GM21529 (cell line): ENCODE measurements around the gene RAB44.
"Not testable (repeated sequence)": the region's sequence is repeated elsewhere in the genome, so short reads cannot be mapped to it uniquely, and the experiment has no call there.

Source experiments
- ATAC-seq: cut with Tn5 transposase; IDR thresholded peaks from one replicate; pipeline ENCODE4 v1.9.1; 2021; ENCODE audit not compliant: unreplicated experiment

RAB44 gene

DNA sequence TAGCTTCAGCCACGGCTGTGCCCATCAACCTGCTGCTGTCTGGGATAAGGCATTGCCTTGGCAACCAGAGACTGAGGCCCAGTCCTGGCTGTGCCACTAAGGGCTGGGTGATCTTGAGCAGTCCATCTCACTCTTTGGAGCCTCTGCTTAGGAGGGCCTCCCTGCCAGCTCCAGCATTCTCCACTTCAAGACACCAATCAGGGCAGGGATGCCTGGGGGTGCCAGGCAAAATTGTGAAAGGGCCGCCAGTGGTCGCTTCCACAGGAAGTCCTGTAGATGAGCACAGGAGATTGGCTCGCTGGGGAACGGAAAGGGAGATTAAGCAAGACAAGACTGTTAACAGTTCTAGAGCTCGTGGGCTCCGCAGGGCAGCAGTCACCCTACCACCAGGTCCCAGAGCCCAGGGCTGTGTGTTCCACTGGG lies at the start of gene RAB44:
Gene RAB44 (plus strand): TSS at position 346 of the 423 bp plus-strand sequence. CDS start 6,410 bp downstream, outside the sequence.
- ATAC-seq, result no peak

DNA sequence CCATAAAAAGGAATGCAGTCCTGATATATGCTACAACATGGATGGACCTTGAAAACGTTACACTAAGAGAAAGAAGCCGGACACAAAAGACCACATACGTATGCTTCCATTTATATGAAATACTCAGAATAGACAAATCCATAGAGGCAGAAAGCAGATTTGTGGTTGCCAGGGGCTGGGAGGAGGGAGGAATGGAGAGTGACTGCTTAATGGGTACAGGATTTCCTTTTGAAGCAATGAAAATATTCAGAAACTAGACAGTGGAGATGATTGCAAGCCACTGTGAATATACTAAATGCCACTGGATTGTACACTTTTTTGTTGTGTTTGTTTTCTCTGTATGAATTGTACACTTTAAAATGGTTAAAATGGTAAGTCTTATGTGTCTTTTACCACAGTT lies 48.5 kb upstream of the RAB44 start:
- ATAC-seq, result no peak

DNA sequence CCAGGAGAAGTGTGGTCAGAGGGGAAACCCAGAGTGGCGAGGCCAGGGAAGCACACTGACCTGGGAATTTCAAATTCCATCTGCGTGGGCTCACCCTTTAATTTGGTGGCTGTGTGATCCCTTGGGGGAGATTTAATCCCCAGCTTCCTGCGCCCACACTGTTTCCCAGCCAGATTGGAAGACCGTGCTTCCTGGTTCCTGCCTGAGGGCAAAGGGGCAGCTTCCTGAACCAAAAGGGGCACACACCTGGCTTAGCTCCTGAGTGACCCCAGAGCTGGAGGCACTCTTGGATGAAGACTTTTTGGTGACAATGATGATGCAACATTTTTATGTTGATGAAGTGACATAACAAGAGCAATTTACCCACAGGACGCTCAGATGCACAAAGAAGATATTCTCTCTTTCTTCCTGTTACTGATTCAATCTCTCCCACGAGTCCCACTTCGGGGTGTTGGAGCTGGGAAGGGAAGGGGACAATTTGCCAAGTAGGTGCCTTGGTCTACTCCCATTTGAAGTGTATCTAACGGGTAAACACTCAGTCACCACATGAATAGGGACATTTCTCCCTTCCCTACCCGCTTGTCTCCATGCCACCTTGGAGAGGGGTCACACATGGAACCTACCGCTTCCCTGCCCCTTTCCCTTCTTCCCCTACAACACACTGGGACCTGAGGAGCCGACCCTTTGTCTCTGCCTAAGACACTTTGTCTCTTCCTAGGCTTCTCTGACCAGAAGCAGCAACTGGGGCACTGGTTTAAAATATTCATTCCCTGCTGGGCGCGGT lies 47.7 kb upstream of the RAB44 start:
- no peak for ATAC-seq

- peak; percentile 72 for ATAC-seq
These were observed 46.7 kb upstream of the RAB44 start for GRCh38 chr6:36650848-36651478.

DNA sequence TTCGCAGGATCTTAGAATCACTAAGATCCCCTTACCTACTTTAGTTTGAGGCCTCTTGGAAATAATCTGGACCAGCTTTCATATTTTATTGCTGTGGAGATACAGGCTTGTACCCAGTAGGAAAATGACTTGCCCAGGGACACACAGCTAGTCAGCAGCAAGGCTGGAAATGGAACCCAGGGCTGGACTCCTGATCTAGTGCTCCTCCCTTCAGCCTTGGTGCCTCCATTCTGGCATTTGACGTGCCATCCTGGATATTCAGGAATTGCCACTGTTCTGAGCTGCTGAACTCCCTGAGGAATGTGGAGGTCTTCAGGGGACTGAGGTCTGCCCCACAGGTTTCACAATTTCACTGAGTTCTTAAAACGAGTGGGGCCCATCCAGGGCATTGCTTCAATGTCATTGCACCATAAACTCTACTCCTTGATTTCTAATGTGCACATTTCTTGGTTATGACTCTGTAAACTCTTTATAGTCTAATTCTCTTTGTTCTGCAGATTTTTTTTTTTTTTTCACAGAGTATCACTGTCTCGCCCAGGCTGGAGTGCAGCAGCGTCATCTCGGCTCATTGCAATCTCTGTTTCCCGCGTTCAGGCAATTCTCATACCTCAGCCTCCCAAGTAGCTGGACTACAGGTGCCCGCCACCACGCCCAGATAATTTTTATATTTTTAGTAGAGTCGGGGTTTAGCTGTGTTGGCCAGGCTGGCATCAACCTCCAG lies 45.8 kb upstream of the RAB44 start:
- ATAC-seq, result no peak

DNA sequence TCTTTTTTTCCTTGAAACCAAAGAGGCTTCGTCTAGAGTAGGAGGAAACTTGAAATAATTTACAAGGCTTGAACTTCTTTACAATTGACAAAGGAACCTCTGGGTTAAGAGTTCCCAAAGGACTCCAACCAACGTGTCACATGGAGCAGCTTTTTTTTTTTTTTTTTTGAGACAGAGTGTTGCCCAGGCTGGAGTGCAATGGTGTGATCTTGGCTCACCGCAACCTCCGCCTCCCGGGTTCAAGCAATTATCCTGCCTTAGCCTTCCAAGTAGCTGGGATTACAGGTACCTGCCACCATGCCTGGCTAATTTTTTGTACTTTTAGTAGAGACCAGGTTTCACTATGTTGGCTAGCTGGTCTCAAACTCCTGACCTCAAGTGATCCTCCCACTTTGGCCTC lies 43.2 kb upstream of the RAB44 start:
- not testable (repeated sequence) for ATAC-seq

- ATAC-seq, result no peak
These were observed 42.4 kb upstream of the RAB44 start for GRCh38 chr6:36655085-36655724.

DNA sequence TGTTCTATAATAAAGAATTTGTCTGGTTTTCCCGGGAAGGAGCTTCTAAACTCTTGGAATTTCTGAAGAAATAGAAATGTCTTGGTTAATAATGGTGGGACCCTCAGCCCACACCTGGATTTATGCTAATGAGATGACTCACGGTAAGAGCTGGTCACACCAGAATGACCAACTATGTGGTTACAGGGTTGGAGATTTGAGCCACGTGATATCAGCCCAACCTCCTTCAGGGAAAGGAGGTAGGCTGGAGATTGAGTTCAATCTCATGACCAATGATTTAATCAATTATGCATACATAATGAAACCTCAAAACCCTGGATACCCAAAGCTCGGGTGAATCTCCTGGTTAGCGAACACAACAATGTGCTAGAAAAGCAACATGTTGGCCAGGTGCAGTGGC lies 41.2 kb upstream of the RAB44 start:
- no peak for ATAC-seq

DNA sequence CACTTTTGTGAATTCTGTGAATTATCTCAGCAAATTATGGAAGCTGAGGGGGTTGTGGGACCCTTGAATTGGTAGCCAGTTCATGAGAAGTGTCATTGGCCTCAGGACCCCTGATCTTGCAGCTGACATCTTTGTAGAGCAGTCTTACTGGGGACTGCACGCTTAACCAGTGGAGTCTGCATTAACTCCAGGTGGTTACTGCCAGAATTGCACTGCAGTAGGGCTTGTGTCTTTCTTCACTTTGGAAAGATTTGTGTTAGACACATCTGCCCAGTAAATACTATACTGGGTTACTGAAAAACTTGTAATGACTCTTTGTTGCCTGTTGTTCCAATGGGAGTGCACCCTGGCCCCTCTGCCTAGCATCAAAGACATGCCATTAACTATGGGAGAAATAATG lies 40.4 kb upstream of the RAB44 start:
- ATAC-seq, result no peak

DNA sequence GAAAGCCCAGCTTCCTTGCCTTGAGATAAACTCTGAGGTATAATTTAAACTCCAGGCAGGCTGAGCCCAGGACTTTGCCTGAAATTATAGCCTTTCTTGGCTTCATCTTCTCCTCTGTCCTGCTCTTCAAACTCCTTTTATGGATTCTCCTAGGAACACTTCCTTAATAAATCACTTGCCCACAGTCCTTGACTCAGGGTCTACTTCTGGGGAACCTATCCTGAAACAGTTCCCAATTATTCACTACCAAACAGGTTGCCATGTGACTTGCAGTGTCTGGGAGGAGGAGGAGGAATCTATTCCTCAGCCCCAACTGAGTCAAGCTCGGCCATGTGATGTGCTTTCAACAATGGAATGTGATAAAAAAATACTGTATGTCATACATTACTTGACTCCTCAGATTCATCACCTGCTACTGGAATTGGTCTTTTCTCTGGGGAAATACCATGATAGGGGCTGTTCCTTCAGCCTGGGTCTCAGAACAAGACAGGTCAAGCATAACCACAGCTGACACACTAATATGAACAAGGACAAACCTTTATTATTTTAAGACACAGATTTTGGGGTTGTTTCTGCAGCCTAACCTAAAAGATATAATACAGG lies 39.6 kb upstream of the RAB44 start:
- no peak for ATAC-seq

- ATAC-seq, result no peak
These were observed 38.4 kb upstream of the RAB44 start for GRCh38 chr6:36659271-36659670.

- no peak for ATAC-seq
These were observed 36.7 kb upstream of the RAB44 start for GRCh38 chr6:36660771-36661471.

DNA sequence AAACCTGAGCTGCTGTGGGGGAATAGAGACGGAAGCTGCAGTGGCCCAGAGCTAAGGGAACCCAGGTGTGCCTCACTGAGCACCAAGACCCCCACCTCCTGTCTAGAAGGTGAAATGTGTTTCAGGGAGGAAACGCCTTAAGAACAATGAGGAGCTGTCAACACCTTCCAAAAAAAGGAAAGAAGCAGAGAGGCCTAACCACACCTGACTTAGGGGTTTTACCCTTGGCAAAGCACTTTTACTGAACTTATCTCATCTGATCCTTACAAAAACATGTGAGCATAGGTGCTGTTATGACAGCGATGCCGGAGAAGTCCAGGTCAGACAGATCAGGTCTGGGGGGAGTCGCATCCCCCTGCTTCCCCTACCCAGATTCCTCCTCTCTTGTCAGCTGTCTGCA lies 35.2 kb upstream of the RAB44 start:
- ATAC-seq, result no peak

- no peak for ATAC-seq
These were observed 34.8 kb upstream of the RAB44 start for GRCh38 chr6:36662827-36663256.

- ATAC-seq, result no peak
These were observed 33.9 kb upstream of the RAB44 start for GRCh38 chr6:36663504-36664446.

DNA sequence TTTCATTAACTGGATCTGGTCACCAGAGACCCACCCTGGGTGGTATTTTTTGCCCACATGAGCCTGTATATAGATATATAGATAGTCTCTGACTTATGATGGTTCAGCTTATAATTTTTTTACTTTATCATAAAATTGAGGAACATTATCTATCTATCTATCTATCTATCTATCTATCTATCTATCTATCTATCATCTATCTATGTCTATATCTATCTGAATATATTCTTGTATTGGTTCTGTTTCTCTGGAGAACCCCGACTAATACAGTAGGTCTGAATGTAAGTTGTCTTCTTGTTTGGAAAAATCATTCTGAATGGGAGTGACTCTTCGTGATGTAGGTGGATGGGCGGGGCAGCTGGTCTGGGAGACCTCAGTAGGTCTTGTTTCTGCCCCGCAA lies 32.4 kb upstream of the RAB44 start:
- ATAC-seq, result no peak

DNA sequence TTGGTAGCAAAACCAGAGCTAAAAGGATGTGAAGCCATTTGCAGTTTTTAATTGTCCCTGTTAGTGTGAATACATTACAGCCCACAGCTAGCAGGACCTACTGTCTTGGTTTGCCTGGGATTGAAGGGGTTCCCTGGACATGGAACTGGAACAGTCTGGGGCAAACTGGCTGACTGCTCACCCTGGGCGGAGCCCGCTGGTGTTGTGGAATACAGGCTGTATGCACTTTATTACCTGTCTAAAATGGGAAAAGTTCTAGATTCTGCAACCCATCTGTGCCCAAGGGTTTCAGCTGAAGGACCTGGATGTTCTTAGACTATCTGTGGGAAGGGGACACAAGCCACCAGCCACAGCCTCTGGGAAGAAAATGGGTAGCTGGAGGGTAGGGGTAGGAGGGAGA lies 31.3 kb upstream of the RAB44 start:
- ATAC-seq, result no peak

DNA sequence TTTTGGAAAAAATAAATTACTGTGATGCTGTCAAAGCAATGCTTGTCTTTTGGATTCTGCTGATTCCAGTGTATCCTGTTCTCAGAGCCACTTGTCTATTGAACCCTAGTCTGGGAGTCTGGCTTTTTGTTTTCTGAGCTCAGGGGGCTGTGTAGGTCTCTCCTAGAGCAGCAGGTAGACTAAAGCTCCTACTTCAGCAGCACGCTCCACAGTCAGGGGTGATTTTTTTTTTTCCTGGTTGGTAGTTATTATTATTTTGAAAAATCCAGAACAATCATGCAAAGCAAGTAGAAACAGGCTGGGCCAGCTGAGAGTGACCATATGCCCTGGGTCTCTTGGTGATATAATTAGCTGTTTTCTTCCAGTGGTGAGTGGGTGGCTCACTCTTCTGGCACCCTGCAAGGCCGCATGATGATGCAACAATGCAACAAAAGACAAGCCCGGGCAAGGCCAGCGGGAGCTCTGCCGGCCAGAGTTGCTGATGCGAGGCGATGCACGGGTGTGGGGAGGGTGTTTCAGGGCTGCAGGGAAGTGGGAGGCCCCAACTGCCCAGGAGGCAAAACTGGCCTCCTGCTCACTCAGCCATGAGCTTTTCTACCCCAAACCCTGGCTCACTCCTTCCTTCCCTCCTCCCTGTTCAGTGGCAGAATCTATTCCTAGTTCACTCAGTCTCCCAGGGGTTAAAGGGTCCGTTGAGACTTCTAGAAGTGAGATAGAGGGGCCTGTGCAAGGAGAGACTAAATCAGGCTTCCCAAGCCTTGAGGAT lies 30.6 kb upstream of the RAB44 start:
- ATAC-seq, result peak; percentile 78

DNA sequence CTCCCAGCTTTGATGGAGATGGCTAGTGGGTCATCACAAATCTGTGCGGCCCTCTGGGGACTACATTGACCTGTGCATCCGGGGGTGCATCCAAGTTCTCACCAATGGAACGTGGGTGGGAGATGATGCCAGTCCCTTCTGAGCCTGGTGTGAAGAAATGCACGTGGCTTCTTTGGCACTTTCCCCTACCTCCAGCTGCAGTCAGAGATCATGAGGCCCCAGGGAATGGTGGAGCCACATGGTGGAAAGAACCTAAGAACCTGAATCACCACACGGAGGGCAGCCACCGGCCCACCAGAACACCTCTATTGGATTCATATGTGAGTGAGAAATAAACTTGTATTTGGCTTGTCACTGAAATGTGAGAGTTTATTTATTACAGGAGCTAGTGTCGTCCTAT lies 29.0 kb upstream of the RAB44 start:
- no peak for ATAC-seq
